ENCODE measurements around the gene TSPAN18.

GRCh38 chr11:44681698-44682097 is 45.1 kb upstream of the TSPAN18 start:
- no peak for TF ChIP-seq POLR2A (IDR thresholded peaks at IDR 0.05)
- TF ChIP-seq, protein P1, sequence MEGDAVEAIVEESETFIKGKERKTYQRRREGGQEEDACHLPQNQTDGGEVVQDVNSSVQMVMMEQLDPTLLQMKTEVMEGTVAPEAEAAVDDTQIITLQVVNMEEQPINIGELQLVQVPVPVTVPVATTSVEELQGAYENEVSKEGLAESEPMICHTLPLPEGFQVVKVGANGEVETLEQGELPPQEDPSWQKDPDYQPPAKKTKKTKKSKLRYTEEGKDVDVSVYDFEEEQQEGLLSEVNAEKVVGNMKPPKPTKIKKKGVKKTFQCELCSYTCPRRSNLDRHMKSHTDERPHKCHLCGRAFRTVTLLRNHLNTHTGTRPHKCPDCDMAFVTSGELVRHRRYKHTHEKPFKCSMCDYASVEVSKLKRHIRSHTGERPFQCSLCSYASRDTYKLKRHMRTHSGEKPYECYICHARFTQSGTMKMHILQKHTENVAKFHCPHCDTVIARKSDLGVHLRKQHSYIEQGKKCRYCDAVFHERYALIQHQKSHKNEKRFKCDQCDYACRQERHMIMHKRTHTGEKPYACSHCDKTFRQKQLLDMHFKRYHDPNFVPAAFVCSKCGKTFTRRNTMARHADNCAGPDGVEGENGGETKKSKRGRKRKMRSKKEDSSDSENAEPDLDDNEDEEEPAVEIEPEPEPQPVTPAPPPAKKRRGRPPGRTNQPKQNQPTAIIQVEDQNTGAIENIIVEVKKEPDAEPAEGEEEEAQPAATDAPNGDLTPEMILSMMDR (IDR thresholded peaks at IDR 0.05), result no peak
